Epidermal melanocyte (primary cell): ENCODE data around the gene PPP1R3G.
"Not testable (repeated sequence)": the region's sequence is repeated elsewhere in the genome, so short reads cannot be mapped to it uniquely, and the experiment has no call there.

Experiments used
- DNase-seq: peaks from one replicate; pipeline ENCODE4 v3.0.0; 2011; ENCODE audit warnings: low spot score; ENCODE audit not compliant: insufficient read length

The PPP1R3G gene

GRCh38 chr6:5084781-5085647, at the start of gene PPP1R3G:
Gene PPP1R3G (plus strand): TSS chr6:5085341. CDS start chr6:5085486, 145 bp downstream.
- DNase-seq = no peak

- no peak for DNase-seq
Observed at GRCh38 chr6:5036269-5036668, 48.9 kb upstream of the PPP1R3G start.

DNA sequence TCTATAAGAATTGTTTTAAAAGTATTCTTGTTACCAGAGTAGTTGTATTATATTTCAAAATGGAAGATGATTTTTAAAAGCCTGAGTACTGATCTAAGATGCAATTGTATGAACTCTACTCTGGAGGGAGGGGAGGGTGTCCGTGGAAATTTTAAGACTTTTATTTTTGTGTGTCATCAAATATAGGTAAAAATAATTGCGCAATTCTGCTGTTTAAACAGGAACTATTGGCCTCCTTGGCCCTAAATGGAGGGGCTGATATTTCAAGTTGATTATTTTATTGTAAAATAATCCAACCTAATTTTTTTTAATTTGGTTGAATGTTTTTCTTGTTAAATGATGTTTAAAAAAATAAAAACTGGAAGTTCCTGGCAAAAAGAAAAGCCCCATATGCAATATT, 43.2 kb upstream of the PPP1R3G start:
- DNase-seq = no peak

DNA sequence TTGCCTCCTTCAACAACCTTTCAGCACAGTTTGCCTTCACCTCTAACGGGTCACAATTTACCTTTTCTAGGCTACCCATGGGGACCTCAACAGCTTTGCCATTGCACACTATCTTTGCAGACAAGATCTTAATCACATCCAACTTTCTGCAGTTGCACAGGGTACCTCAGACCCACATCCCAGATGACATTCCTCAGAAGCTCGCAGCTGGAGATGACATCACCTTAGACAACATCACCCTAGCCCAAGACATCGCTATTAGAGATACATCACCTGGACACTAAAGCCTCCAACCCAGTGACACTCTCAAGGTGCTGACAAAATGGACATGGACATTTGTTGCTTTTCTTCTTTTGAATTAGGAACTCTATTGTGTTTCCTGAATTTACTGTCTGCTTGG, 42.7 kb upstream of the PPP1R3G start:
- no peak for DNase-seq

DNA sequence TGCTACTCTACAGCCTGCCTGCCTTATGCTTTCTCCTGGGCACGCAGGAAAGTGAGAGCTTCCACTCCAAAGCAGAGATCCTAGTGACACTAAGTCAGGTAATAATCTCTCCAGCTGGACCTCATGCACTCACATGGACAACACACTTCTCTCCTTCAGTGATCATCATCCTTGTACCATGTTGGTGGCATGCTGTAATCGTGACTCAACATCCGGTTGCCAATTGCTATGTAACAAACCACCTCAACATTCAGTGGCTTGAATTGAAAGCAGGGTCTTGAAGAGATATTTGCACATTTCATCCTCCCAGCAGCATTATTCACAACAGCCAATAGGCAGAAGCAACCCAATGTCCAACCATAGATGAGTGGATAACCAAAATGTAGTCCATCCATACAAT, 40.3 kb upstream of the PPP1R3G start:
- no peak for DNase-seq

GRCh38 chr6:5045416-5045815, 39.7 kb upstream of the PPP1R3G start:
- no peak for DNase-seq

DNA sequence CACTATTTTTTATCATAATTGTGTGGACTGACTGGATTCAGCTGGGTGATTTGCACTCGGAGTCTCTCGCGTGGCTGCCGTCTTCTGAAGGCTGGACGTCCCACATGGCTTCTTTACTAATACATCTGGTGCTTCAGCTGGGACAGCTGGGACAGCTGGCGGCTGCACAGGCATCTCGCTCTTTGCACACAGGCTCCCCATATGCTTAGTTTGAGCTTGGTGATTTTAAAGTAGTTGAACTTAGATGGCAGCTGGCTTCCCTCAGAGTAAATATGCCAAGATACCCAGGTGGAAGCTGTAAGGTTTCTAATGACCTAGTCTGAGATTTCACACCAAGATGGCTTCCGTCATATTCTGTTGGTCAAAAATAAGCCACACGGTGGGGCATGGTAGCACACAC, 38.7 kb upstream of the PPP1R3G start:
- no peak for DNase-seq

DNA sequence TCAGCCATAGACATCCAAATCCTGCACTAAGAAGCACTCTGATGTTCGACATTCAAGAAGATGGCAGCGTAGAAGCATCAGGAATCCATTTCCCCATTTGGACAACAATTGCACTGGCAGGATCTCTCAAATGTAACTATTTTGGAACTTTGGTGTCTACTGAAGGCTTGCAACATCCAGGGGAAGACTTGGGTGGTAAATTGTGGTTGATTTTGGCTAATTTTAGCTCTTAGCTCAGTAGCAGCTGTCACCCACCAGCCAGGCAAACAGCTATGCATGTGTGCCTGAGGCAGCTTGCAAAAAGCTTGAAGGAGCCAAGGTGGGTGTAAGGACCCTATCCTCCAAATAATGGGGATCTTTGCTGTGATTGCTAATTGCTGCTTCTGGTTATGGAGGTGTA, 35.1 kb upstream of the PPP1R3G start:
- DNase-seq = no peak

DNA sequence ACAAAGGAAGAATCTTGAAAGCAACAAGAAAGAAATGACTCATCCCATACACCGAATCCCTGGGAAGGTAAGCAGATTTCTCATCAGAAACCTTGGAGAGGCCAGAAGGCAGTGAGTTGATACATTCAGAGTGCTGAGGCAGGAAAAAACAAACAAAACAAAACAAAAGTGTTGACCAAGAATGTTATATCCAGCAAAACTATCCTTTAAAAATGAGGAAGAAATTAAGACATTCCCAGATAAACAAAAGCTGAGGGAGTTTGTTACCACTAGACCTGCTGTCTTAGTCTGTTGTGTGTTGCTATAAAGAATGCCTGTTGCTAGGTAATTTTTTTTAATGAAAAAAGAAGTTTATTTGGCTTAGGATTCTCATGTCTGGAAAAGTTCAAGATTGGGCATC, 33.7 kb upstream of the PPP1R3G start:
- DNase-seq = no peak

GRCh38 chr6:5053038-5053437, 32.1 kb upstream of the PPP1R3G start:
- DNase-seq = no peak

DNA sequence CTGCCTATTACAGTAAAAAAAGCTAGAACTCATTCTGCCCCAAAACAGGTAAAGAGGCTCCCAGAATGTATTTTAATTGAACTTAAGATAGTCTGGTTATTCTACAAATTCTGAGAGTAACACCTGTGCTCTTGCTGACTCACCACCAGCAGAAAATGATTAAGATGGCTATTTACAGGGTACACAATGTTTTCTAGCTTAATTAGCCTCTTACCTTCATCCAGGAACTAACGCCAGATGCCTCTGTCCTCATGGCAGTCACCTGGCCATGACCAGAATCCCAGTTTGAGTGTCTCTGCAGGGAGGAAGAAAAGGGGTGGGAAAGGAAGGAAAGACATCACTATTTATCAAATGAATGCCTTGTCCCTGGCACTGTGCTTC, 31.3 kb upstream of the PPP1R3G start:
- DNase-seq = no peak

GRCh38 chr6:5054245-5054873, 30.8 kb upstream of the PPP1R3G start:
- no peak for DNase-seq

DNA sequence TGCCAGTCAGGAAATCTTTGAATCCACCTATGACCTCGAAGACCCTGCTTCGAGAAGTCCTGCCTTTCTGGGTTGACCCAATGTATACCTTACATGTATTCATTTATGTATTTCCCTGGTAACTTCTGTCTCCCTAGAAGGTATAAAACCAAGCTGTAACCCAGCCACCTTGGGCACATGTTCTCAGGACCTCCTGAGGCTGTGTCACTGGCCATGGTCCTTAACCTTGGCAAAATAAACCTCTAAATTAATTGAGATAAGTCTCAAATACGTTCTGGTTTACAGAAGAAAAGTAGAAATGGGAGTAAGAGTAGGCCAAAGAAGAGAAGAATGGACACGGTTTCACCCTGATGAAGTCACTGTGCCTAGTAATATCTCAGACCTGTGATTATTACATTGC, 30.0 kb upstream of the PPP1R3G start:
- DNase-seq = no peak

- DNase-seq = no peak
Observed at GRCh38 chr6:5058254-5058653, 26.9 kb upstream of the PPP1R3G start.

DNA sequence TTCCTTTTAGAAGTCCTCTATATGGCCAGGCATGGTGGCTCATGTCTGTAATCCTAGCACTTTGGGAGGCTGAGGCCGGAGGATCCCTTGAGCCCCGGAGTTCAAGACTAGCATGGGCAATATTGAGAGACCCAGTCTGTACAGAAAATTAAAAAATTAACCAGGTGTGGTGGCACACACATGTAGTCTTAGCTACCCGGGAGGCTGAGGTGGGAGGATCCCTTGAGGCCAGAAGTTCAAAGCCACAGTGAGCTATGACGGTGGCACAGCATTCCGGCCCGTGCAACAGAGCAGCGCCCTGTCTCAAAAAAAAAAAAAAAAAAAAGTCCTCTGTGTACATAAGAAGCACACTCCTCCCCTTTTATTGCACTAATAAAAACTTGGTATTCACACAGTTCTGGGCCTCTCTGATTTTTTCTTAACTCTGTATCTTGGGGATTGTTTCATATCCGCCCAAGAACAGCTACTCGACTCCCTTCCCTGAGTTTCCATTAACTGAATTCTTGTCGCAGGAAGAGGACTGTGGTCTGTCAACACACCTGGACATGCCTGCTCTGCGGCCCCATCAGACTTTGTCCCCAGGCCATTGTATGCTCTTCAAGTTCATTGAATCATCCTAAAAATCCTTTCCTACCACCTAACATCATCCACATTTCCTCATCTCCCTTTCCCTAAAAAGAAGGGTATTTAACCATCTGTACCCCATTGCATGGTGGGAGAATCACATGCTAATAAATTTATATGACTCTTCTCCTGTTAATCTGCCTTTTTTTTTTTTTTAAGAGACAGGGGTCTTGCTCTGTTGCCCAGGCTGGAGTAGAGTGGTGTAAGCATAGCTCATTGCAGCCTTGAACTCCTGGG, 25.9 kb upstream of the PPP1R3G start:
- DNase-seq = no peak

- DNase-seq = not testable (repeated sequence)
Observed at GRCh38 chr6:5060439-5060838, 24.7 kb upstream of the PPP1R3G start.

- DNase-seq = no peak
Observed at GRCh38 chr6:5061152-5061551, 24.0 kb upstream of the PPP1R3G start.

DNA sequence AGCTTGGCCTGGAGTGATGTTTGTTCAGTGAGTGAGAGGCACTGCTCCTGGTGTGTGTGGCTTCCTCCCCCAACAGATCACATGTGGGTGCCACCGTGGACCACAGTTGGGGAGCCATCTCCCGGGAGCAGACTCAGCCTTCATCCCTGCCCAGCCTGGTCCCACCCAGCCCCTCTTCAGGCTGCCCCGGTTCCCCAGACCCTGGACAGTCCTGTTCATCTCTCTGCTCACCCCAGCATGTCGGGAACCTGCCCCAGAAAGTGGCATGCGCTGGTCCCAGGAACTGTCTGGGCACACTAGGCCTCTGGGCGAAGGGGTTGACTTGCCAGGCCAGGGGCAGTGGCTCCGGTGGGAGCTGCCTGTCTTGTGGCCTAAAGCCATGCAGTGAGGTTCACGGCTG, 21.5 kb upstream of the PPP1R3G start:
- no peak for DNase-seq

DNA sequence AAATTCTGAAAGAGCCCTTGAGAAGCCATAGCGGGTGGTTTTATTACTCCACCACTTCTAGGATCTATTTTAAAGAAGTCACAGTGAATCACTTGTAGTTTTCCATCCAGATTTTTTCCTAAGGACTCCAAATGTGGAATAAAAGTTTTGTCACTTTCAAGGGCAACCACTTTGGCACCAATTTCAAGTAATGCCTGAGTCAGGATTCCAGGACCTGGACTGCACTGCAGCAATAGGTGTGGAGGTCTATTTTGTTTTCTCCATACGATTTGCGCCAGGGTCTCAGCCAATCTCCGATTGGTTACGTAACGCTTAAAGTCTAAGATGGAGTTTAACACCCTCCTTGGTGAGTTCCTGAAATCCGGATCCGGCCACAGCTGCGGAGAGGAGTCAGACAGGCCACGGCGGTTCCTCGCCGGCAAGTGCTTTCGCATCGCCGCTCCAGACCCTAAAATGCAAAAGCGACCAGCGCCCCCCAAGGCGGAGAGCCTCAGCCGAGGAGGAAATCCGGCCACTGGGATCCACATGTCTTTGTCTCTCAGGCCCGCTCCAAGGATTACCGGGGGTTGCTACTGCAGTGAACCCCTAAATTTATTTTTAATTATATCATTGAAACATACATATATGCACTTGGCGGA, 18.6 kb upstream of the PPP1R3G start:
- DNase-seq = no peak

DNA sequence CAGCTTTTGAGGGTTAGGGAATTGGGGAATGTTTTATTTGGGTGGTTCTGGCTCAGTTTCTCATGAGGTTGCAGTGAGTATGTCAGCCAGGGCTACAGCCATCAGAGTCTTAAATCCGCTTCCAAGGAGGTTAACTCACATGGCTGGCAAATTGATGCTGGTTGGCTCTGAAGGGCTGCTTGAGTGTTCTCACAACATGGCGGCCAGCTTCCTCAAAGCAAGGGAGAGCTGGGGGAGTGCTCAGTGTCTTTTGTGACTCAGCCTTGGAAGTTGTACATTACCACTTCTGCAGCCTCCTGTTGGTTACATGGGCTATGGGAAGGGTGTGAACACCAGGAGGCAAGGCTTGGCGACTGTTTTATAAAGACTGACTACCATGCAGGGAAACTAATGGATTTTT, 17.8 kb upstream of the PPP1R3G start:
- no peak for DNase-seq

DNA sequence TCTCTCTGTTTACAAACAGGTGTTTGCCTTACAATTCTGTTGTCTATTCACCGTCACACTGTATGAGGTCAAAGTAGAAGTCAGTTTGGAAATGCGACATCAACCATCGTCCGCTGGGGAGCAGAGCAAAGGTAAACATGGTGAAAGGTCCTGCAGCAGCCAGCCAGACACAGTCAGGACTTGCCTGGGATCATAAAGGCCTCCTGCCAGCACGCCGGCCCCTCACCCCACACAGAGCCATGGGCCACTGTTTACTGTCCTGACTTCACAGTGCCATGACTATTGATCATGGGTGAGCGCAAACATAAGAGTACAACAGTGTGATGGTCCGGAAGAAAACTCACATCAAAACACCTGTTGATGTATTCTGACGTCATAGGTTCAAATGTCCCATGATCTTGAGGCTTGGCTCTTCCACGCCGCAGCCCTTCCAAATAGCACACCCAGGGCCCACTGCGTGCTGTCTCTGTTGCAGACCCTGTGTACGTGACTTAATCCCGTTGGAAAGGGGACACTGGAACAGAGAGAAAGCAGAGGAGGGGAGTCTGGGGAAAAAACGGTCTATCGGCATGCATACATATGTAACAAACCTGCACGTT, 16.9 kb upstream of the PPP1R3G start:
- no peak for DNase-seq
